GM19463 (cell line): ENCODE results near the gene CDC123.
"Not testable (repeated sequence)": the region's sequence is repeated elsewhere in the genome, so short reads cannot be mapped to it uniquely, and the experiment has no call there.

Experiments used
- ATAC-seq: cut with Tn5 transposase; IDR thresholded peaks from one replicate; pipeline ENCODE4 v1.9.1; 2021; ENCODE audit warnings: mild to moderate bottlenecking, moderate library complexity; ENCODE audit not compliant: unreplicated experiment

CDC123 gene

DNA sequence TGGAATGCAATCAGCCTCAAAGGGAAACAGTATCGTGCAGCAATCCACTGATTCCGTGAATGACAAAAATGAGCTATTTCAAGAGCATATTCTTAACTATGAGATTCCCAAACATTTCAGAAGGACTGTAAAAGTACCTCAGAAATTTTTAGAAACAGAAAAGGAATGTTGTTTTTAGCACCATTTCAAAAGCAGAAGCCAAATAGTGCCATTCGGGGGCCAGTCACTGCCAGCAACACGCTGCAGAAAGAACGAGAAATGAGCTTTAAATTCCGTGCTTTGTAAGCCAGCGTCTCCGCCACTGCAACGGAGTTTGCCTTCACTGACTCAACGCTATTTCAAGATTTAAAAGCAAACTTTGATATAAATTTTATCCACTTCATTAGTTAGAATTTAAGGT, 6.6 kb upstream of the CDC123 start:
- no peak for ATAC-seq

DNA sequence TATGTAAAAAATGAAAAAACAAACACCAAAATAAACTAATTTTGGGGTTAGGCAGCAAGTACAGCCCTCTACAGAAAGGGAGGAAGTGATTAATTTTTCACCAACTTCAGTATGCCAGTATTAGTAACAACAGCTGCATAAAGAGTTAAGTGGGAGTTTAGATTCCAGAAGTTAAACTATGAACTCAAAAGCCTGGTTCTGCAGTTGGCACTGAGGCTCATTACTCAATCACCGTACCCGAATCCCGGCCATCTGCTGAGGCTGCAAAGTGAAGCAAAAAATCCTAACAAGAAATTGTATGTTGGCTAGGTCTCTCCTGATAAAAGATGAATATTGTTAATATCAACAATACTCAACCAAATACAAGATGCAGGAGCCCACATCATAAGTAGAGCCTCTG, 4.3 kb upstream of the CDC123 start:
- ATAC-seq: no peak

DNA sequence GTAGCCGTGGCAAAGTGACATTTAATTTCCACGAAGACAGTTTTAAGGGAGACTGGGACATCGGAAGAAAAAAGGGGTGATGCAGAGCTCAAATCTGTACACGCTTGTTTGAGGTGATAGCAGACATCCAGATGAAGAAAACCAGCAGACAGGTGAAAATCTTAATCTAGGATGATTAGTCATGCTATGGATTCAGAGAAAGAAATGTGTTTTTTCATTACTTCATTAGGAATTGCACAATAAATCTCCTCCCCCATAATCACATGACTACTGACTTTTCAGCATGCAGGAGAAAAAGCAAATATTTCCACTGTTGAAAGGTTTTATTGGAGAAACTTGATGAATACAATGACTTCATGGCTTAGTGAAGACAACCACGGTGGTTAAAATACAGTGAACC, 2.8 kb upstream of the CDC123 start:
- no peak for ATAC-seq

DNA sequence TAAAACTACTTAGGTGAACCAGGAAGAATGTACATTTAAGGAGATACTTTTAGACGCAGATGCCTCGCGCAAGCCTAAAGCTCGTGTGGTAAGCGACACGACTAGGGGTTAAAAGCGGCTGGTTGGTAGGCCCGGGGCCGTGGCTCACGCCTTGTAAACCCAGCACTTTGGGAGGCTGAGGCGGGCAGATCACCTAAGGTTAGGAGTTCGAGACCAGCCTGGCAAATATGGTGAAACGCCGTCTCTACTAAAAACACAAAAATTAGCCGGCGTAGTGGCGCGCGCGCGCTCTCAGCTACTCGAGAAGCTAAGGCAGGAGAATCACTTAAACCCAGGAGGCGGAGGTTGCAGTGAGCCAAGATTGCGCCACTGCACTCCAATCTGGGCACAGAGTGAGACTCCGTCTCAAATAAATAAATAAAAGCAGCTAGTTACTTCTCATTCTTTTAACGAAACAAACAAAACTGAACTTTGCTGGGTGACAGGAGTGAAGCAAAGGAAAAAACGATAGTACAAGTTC, 1.2 kb upstream of the CDC123 start:
- no peak for ATAC-seq

DNA sequence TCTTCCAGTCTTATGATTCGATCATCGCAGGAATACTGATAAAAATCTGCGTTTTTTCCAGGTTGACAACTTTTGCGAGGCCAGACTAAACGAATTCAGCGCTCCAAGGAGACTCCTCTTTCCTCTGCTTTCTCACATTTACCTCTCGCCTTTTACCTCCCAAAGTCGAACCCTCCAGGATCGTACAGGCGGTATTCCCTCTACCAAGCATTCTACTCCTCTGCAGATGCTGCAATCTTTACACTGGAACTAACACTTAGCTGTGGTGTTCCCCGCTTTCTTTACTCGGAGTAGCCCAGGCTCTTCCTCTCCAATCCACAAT, 746 bp upstream of the CDC123 start:
- ATAC-seq: peak; percentile 10

DNA sequence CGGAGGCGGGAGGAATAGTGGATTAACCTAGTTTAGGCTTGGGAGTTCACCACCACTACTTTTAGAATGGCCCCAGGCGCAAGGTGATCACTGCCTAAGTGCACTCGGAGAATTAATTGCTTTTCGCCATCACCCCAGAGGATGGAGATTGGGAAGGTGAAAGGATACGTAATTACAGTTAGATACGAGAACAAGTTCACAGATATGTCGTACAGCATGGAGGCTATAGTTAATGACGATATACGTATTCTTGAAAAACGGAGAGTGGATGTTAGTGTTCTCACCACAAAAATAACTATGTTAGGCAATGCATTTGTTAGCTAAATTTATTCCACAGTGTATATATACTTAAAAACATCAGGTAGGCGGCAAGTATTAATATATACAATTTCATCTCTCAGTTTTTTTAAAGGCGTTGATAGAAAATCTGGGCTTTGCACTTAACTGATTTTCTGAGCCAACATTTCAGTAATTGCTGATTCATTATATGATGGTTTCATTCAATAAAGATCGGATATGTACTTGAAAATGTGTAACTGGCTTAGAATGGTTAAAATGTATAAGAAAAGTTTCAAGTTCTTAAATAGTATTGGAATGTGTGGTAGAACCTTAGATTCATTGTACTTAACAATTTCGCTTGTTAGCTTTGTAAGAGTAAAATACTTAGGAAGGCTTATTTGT, 683 bp downstream of the CDC123 start:
- no peak for ATAC-seq

DNA sequence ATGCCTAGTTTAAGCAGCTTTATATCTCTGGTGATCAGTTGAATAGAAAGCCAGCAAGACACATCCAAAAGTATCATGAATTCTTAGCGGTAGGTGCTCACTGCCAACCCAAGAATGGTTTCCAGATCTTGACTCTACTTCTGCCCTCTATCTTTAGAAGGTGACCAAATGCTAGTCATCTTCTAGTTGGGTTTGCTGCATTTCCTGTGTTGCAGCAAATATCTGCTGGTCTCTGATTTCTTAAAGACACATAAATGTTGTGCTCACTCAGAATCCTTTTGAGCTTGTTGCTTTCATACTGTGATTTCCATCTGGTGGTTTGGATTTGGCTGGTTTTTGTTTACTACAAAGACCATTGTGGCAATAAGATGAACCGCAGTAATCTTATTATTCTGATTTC, 2.2 kb downstream of the CDC123 start:
- no peak for ATAC-seq

DNA sequence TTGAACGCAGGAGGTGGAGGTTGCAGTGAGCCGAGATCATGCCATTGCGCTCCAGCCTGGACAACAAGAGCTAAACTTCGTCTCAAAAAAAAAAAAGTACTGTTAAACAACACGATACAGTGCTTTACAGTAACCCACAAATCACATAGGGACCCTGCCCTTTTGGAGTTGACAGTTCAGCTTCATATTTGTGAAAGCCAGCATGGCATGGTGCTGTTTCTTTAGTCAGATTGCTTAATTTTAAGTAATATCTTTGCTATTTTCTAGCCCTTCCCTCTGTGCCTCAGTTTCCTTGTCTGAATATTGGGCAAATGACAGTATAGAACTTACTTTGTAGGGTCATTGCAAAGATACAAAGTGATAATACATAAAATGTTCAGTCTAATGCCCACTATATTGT, 4.9 kb downstream of the CDC123 start:
- no peak for ATAC-seq

DNA sequence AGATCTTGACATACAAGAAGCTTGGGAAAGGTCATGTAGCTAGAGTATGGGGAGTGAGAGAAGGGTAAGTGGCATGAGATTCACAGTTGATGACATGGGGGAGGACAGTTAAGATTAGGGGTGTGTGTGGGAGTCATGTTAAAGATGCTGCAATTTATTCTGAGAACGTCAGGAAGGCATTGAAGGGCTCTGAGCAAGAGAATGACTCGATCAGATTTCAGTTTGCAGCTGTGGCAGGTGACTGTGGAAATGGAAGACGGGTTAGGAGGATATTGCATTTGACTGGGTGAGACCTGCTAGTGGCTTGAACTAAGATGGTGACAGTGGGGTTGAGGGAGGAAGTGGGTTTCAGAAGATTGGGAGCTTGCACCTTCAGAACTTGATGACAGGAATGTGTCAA, 5.6 kb downstream of the CDC123 start:
- ATAC-seq: no peak

DNA sequence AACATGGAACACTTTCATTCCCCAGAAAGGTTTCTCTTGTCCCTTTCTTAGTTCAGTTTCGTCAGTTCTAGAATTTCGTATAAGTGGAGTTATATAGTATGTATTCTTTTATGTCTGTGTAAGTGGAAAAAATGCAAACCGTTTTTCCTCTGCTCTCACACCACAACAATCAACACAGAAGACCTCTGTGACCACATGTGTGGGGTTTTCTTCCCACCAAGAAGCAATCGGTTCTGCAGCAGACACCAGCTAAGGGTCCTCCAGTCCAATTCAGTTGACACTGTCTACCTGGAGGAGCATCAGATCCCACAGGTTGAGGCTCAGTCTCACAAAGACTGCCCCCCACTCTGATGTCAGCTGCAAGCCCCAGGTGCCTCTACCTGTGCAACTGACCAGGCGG, 6.2 kb downstream of the CDC123 start:
- no peak for ATAC-seq

DNA sequence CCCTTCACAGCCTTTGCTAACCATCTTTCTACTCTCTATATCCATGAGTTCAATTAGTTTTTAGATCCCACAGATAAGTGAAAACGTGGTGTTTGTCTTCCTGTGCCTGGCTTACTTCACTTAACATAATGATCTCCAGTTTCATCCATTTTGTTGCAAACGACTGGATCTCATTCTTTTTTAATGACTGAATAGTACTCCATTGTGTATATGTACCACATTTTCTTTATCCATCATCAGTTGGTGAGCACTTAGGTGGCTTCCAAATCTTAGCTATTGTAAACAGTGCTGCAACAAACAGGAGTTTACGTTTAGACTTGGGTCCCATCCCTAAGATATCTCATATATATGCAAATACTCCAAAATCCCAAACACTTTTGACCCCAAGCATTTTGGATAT, 9.1 kb downstream of the CDC123 start:
- ATAC-seq: no peak

DNA sequence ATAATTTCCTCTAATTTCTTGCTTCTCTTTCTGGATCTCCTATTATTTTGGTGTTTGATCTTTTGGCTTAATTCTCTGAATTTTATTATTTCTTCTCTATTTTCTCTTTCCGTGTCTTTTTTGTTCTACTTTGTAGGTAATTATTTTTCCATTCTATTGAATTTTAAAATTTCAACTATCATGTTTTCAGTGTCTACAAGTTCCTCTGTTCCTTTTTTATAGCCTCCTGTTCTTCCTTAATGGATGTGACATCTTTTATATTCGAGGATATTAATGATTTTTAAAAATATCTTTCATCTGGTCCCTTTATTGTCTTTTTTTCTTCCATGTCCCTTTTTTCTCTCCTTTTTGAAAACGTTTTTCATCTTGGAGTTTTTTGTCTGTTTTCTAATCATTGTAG, 11.1 kb downstream of the CDC123 start:
- ATAC-seq: no peak

DNA sequence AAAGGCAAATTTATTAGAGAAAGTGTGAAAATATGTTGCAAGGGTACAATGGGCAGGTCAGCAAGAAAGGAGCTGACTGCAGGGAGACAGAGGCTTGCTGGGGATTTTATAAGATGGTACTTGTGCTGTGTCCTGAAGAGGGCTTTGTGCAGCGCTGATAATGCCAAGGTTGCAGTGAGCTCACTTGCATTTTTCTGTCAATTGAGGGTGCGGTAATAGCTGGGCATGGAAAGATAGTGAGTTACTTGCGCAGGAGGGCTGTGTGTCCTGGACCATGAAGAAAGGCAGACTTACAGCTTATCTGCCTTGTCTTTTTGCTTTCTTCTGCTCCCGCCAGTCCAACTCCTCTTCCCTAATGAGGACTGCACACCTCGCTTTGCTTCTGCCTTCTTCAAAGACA, 12.5 kb downstream of the CDC123 start:
- ATAC-seq: no peak

DNA sequence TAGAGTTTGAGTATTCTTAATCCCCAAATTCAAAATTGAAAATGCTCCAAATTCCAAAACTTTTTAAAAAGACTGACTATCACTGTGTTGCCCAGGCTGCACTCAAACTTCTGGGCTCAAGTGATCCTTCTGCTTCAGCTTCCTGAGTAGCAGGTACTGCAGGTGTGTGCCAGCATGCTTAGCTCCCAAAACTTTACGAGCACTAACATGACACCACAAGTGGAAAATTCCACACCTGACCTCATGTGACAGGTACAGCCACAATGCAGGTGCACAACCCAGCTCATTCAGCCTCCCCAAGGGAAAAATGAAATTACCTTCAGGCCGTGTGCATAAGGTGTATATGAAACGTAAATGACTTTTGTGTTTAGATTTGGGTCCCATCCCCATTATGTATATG, 16.5 kb downstream of the CDC123 start:
- no peak for ATAC-seq

DNA sequence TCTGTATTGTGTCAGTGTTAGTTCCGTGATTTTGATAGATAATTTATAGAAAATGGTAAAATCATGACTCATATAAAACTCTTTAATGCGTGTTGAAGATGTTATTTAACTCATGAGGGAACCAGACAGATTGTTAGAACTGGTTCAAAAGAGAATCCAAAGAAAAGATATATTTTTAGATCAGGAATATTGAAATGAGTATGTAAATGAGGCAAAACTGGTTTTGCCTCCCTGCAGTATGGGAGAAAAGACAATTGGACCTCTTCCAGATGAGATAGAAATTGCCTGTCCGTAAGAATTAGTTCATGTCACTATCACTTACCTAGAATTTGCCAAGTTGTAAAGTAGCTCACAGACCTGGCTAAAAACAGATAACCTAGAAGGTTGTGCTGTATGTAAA, 17.6 kb downstream of the CDC123 start:
- ATAC-seq: no peak

DNA sequence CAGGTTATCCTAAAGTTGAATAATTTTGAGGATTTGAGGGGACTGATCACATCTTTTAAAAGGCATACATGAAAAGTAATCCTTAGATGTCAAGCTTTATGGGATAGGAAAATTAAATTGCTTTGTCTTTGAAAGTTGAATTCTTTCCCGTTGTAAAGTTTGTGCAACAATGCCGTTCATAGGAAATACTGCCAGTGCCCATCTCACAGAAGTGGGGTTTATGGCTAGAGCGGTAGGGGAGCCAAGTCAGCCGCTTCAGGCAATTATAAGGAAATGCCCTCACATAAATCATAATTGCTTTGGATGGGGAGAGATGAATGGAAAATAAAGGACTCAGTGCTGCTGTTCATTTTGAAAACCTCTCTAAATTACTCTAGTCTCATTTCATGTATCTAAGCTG, 18.1 kb downstream of the CDC123 start:
- ATAC-seq: no peak

DNA sequence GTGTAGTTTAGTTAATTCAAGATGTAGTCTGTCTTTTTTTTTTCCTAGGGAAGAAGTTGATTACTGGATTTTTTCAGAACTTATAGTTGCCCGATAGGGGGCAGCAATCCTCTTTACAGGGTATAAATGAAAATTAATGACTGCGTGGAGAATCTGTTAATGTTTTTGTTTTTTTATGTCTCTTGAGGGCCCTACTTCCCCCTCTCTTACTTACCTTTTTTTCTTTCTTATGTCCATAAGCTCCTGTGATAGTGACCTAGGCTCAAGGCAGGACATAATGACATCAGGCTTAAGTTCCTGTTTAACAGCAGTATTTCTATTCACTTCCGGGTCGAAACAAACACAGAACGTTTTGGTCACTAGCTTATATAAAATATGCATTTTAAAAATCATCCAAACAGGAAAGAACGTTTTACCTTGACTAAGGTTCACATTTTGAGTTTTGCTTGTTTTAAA, 18.8 kb downstream of the CDC123 start:
- no peak for ATAC-seq

DNA sequence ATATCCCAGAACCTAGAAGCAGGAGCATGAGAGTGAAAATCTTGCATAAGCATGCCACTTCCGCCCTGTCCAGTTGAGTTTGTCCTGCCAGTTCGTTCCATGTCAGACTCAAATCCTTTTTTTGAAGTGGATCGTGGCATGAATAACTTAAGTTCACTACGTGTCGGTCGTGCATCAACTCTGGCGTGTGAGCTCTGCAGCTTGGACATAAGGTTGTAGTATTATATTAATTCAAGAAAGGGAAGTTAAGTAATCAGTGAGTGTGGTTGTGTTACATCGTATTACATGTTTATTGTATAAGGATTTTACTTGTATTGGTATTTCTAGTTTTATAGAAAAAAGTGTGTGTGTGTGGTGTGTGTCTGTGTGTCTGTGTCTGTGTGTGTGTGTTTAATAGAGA, 23.0 kb downstream of the CDC123 start:
- no peak for ATAC-seq

DNA sequence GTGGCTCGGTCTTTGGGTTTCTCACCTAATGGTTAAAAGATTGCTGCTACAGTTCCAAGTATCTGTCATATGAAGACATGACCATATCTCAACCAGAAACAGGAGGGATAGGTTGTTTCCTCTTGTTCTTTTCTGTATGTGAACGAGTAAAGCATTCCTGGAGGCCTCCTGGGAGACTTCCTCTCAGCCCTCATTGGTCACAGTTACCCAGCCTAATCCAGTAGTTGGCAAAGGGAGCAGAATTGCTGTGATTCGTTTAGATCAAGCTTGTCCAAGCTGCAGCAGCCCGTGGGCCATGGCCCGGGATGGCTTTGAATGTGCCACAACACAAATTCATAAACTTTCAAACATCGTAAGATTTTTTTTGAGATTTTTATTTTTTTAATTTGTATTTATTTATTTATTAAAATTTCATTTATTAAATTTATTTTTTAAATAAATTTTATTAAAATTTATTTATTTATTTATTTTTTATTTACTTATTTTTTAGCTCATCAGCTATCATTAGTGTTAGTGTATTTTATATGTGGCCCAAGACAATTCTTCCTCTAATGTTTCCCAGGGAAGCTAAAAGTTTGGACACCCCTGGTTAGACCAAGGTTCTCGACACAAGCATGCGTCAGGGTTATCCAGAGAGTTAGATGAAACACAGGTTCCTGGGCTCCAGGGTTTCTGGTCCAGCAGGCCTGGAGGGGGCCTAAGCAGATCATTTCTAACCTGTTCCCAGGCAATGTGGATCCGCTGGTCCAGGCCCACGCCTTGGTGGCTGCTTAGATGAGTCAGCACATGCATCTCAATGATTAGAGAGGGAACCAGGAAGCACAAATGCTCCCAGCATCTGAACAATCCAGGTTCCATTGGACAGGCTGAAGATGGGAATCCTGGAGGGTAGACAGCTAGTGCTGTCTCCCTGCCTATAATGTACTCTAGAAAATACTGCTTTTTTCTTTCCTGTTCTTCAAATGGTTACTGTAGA, 25.6 kb downstream of the CDC123 start:
- ATAC-seq: no peak

DNA sequence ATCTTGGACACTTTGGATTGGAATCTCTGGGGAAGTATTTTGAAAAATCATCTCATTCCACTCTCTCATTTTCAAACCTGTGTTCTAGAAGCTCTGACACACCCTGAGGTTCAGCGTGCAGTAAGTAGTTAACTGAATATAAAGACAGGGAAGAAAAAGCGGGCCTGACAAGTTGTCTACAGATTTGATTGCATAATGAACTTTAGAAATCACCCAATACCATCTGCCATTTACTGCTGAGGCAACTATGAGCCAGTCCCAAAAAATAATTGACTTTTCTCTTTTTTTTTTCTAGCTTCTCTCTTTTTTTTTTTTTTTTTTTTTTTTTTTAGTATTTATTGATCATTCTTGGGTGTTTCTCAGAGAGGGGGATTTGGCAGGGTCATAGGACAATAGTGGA, 29.5 kb downstream of the CDC123 start:
- no peak for ATAC-seq

DNA sequence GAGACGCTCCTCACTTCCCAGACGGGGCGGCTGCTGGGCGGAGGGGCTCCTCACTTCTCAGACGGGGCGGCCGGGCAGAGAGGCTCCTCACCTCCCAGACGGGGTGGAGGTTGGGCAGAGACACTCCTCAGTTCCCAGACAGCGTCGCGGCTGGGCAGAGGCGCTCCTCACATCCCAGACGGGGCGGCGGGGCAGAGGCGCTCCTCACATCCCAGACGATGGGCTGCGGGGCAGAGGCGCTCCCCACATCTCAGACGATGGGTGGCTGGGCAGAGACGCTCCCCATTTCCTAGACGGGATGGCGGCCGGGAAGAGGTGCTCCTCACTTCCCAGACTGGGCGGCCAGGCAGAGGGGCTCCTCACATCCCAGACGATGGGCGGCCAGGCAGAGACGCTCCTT, 30.4 kb downstream of the CDC123 start:
- ATAC-seq: not testable (repeated sequence)

DNA sequence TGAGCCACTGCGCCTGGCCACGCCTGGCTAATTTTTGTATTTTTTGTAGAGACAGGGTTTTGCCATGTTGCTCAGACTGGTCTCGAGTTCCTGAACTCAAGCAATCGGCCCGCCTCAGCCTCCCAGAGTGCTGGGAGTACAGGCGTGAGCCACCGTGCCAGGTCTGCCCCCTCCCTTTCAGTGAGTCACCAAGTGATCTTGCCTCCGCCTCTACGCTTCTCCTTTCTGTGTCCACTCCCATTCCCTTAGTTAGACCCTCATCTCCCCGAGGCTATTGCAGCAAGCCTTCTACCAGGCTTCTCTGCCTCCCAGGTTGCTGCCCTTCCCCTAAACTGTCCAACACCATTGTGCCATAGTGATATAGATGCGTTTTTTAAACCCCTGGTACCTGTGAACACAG, 32.9 kb downstream of the CDC123 start:
- no peak for ATAC-seq
